GM19193 (cell line): ENCODE data around the gene PALD1.

ENCODE experiments used
- POLR2A ChIP-seq: IDR thresholded peaks from 4 replicates; pipeline ENCODE4 v1.6.1; 2011; ENCODE audit not compliant: insufficient read depth, insufficient read length; ENCODE audit errors: extremely low read depth

Gene PALD1

DNA sequence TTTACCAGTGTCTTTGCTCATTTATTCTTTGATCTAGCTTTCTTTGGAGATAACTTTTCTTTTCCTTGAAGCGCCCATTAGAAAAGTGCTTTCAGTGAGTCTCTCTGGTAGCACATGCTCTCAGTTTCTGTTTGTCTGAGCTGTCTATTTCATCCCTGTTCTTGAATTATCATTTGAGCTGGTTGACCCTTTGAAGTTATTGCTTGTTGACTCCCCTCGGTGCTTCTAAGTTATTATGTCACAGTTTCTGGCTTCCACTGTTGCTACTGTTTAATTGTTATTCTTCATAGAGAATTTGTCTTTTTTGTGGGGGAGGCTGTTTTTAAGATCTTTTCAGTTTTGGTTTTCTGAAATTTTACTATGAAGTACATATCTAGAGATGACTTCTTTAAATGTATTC lies 135.4 kb downstream of the PALD1 start:
- TF ChIP-seq POLR2A: no peak

DNA sequence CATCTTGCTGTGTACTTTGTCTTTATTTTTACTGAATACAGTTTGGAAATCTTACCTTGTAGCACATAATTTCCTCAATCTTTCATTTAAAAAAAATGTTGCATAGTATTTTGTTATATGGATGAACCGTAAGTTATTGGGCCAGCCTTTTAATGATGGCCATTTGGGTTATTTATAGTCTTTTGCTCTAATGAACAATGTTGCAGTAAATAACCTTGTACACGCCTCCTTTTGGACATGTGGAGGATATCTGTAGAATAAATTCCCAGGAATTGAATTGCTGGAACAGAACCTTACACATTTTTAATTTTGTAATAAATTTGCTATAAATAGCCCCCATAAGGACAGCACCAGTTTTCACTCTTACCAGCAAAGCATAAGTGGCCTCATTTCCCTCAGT lies 136.6 kb downstream of the PALD1 start:
- no peak for TF ChIP-seq POLR2A

DNA sequence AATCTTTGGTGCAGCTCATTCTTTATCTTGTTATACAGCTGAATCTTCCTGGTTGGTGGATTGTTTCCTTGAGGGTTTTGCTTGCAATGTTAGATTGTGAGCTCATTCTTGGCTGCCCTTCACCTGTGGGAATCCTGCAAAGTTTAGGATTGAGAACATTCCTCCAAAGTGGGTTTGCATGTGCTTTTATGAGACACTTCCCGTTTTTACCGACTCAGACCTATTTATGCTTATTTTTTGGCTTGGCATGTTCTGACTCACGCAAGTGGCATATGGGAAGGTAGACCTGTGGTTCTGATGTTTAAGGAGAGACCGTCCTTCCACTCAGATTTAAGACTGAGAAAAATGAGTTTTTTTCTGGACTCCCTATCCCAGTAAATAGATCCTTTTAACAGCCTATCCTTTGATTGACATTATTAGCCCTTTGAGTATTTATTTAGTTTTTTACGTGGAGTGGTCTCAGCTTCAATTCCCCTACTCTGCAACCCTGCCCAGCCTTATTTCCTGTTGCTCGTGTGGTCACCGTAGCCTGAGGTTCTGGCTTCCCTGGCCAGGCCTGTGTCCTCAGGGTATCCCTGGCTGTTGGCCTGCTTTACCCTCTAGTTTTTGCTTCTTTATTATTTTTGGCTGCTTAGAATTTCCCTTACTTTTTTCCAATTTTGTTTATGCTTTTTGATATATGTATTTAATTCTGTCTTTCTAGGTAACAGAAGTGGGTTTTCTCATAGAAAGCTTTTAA lies 137.4 kb downstream of the PALD1 start:
- no peak for TF ChIP-seq POLR2A

DNA sequence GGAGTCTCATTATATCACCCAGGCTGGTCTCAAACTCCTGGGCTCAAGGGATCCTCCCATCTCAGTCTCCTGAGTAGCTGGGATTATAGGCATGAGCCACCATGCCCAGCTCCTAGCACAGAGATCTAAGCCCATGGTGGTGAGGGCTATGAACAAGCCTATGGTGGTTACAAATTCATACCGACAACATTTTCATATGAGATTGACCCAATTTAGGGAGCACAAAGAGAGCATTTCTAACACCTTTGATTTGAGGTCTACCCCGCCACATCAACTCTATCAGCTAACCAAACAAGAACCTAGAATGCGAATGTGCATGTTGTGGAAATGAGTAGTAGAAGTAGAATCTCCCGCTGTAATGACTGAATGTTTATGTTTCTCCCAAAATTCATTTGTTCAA lies 138.2 kb downstream of the PALD1 start:
- TF ChIP-seq POLR2A: no peak
